DMS53 treated with DMSO at 0.1 percent for 48 hours (cell line): ENCODE measurements around the gene GPR89B.
"Not testable (repeated sequence)": the region's sequence is repeated elsewhere in the genome, so short reads cannot be mapped to it uniquely, and the experiment has no call there.

Source experiments
- DNase-seq: peaks from one replicate; lab custom pipeline; 2025; ENCODE audit not compliant: unreplicated experiment; lab: John Stamatoyannopoulos, UW

Gene GPR89B

GRCh38 chr1:147928236-147929132 is at the start of gene GPR89B:
TSS of gene GPR89B (plus strand) at chr1:147928420. CDS start at chr1:147928537, 117 bp downstream.
- peak; percentile 81 for DNase-seq

GRCh38 chr1:147879911-147880310 is 48.3 kb upstream of the GPR89B start:
- no peak for DNase-seq

- no peak for DNase-seq
These were observed 45.7 kb upstream of the GPR89B start for GRCh38 chr1:147882535-147882934.

- peak; percentile 74 for DNase-seq
These were observed 37.9 kb upstream of the GPR89B start for GRCh38 chr1:147890177-147890790.

GRCh38 chr1:147891088-147891487 is 37.1 kb upstream of the GPR89B start:
- no peak for DNase-seq

- DNase-seq = peak; percentile 21
These were observed 36.0 kb upstream of the GPR89B start for GRCh38 chr1:147892216-147892615.

GRCh38 chr1:147892731-147893214 is 35.4 kb upstream of the GPR89B start:
- peak; percentile 61 for DNase-seq

- no peak for DNase-seq
These were observed 33.1 kb upstream of the GPR89B start for GRCh38 chr1:147895123-147895522.

GRCh38 chr1:147897029-147897752 is 31.0 kb upstream of the GPR89B start:
- DNase-seq = no peak

- no peak for DNase-seq
These were observed 30.4 kb upstream of the GPR89B start for GRCh38 chr1:147897789-147898188.

- no peak for DNase-seq
These were observed 25.9 kb upstream of the GPR89B start, which contains the start of gene GJA8 for GRCh38 chr1:147902253-147902845. TSS of gene GJA8 (plus strand) at chr1:147902795. CDS start at chr1:147907956, 5,161 bp downstream.

GRCh38 chr1:147904726-147905125 is 23.5 kb upstream of the GPR89B start:
- no peak for DNase-seq

GRCh38 chr1:147907786-147908509 is 20.3 kb upstream of the GPR89B start:
- no peak for DNase-seq

GRCh38 chr1:147912553-147912952 is 15.7 kb upstream of the GPR89B start:
- DNase-seq = no peak

- no peak for DNase-seq
These were observed 14.8 kb upstream of the GPR89B start for GRCh38 chr1:147913362-147913942.

- no peak for DNase-seq
These were observed 8.3 kb upstream of the GPR89B start for GRCh38 chr1:147919896-147920295.

GRCh38 chr1:147924813-147925212 is 3.4 kb upstream of the GPR89B start:
- no peak for DNase-seq

- not testable (repeated sequence) for DNase-seq
These were observed 1.0 kb upstream of the GPR89B start for GRCh38 chr1:147927215-147927614.

GRCh38 chr1:147927689-147928088 is 531 bp upstream of the GPR89B start:
- not testable (repeated sequence) for DNase-seq

GRCh38 chr1:147931137-147931536 is 2.9 kb downstream of the GPR89B start:
- not testable (repeated sequence) for DNase-seq
